ENCODE results near the gene VKORC1L1.

- no peak for TF ChIP-seq GABPA (IDR thresholded peaks at IDR 0.05; ENCODE audit: low read depth)
- TF ChIP-seq, protein P1, sequence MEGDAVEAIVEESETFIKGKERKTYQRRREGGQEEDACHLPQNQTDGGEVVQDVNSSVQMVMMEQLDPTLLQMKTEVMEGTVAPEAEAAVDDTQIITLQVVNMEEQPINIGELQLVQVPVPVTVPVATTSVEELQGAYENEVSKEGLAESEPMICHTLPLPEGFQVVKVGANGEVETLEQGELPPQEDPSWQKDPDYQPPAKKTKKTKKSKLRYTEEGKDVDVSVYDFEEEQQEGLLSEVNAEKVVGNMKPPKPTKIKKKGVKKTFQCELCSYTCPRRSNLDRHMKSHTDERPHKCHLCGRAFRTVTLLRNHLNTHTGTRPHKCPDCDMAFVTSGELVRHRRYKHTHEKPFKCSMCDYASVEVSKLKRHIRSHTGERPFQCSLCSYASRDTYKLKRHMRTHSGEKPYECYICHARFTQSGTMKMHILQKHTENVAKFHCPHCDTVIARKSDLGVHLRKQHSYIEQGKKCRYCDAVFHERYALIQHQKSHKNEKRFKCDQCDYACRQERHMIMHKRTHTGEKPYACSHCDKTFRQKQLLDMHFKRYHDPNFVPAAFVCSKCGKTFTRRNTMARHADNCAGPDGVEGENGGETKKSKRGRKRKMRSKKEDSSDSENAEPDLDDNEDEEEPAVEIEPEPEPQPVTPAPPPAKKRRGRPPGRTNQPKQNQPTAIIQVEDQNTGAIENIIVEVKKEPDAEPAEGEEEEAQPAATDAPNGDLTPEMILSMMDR (IDR thresholded peaks at IDR 0.05; ENCODE audit: insufficient read depth, low read length) = no peak
Observed at GRCh38 chr7:65902306-65902705, 29.4 kb downstream of the VKORC1L1 start.
